CD4-positive, alpha-beta T cell treated with Interleukin-6 at 100 ng/mL for 8 hours (primary cell): ENCODE measurements around the gene RAP2C.

ENCODE experiments used
- DNase-seq: peaks from one replicate; pipeline ENCODE4 v3.0.0-alpha.2; 2020; ENCODE audit warnings: mixed read lengths, low spot score

RAP2C gene

GRCh38 chrX:132219343-132219768 lies at the start of gene RAP2C:
TSS of gene RAP2C (minus strand) at chrX:132219447. CDS start at chrX:132217268, 2,179 bp downstream.
- DNase-seq: peak; percentile 59

DNA sequence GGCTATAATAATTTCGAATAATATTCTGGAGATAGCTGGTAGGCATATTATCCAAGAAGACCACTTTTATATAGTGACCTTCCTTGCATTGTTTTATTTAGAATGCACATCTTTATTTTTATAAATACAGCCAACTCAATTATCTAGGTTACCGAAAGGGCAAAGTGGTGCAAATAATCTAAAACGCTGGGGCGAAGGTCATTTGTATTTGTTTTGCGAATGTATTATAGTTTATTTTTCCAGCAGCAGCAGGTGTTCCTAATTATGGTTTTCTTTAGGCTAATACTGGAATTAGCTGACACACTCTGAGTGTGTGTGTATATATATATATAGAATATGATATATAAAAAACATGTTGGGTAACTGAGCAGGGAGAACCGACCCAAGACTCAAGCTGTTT lies 48.1 kb upstream of the RAP2C start:
- no peak for DNase-seq

DNA sequence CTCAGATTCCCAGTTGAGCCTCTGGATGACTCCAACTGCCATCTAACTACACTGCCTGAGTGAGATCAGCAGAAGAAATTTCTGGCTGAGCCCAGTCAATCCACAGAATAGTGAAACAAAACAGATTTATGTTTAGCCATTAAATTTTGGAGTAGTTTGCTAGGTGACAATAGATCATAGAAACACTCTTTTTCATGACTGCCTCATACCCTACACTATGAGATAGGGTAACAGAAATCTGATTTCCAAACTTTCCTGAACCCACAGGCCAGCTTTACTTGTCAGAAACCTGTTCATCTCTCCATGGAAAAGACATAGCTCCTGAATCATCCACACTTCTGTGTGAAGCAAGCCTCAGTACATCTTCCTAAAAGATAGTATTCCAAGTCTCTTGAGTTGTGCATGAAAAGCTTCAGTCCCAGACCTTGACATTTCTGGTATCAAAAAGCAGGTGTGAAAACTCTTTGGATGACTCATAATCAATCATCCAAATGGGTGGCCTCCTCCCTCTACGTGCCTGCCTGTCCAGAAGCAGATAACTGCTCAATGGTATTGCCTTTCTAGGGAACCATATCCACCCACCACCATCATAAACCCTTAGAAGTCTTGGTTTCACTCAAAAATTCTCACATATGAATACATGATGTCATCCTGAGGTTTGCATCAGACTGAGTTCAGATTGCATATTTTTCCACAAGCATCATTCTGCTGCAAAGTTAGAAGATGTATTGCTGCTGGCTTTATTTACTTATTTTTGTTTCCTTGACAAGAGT lies 47.5 kb upstream of the RAP2C start:
- no peak for DNase-seq

GRCh38 chrX:132263127-132263526 lies 43.9 kb upstream of the RAP2C start:
- no peak for DNase-seq

GRCh38 chrX:132258509-132258908 lies 39.3 kb upstream of the RAP2C start:
- no peak for DNase-seq

DNA sequence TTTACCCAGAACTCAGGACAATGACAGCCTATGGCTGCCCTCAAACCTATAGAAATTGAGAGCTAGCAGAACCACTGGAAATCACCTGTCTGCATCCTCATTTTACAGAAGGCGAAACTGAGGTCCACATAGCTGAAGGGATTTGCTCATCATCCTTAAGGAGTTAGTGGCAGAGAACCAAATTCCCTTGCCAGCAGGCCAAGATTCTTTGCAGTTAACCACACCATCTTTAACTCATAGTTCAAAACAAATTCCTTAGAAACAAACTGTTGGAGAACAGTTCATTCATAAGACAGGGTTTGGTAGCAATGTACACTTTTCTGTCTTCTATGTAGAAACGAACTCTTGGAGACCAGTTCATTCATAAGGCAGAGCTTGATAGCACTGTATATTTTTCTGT lies 37.9 kb upstream of the RAP2C start:
- no peak for DNase-seq

DNA sequence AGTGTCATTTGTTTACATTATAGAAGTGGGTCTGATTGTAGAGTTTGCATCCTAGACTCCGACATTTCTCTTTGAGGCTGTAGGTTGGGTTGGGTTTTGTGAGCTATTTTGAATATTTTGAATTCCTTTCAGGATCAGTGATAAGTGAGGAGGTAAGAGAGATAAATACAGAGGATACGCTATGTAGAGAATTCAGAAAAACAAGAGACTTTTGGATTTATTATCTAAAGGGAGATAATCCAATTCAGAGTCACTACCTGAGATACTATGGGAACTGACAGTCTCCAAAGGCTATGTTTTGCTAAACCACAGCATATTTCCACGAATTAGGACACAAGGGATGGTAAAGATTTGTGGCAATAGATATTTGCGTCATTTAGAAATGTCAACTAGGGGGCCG lies 16.9 kb upstream of the RAP2C start:
- no peak for DNase-seq

- DNase-seq: no peak
Observed at GRCh38 chrX:132235488-132235887, 16.2 kb upstream of the RAP2C start.

DNA sequence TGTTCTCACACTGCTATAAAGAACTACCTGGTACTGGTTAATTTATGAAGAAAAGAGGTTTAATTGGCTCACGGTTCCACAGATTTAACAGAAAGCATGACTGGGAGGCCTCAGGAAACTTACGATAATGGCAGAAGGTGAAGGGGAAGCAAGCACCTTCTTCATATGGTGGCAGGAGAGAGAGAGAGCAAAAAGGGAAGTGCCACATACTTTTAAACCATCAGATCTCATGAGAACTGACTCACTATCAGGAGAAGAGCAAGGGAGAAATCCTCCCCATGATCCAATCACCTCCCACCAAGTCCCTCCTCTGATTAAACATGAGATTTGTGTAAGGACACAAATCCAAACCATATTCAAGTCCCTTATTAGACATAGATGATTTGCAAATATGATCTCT lies 12.3 kb upstream of the RAP2C start:
- no peak for DNase-seq

- no peak for DNase-seq
Observed at GRCh38 chrX:132227383-132228112, 8.3 kb upstream of the RAP2C start.

DNA sequence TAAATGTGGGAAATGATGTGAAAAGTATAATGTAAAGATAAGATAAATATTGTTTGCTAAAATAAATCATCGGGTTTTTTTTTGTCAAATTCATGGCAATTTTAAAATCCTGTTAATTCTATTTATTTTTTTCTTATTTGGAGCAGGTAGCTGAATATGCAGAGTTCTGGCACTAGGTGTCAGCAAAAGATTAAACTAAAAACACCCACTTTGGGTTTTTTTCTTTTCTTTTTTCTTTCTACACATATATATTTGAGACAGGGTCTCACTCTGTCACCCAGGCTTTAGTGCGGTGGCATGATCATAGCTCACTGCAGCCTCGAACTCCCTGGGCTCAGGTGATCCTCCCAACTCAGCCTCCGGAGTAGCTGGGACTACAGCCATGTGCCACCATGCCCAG lies 6.9 kb upstream of the RAP2C start:
- no peak for DNase-seq

DNA sequence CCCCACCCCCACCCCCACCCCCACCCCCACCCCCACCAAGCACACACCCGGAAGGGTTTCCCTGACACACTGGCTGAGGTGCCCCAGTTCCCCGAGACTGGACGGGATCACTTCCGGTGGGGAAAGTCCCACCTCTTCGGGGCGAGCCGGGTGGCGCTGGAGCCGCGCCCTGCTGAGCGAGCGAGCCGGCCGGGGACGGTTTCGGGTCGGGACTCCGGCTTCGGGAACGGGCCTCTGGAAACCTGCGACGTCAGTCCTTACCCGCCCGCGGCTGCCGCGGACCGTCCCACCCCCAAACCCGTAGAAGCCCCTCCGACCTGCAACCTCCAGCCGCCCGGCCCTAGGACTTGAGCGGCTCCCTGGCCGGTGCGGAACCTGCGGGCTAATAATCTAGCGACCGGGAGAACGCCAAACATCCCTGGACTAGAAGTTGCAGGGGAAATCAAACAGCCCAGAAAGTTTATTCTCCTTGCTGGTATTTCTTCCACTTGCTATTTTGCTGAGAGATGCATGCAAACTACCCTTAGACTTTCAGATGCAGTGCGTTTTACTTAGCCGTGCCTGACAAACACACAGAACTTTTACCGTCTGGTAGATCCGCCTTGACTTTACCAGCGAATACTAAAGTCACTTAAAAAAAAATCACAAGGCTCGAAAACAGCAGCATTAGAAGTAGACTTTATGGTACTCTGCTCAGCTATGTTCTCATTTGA lies 991 bp downstream of the RAP2C start:
- peak; percentile 81 for DNase-seq

- peak; percentile 74 for DNase-seq
Observed at GRCh38 chrX:132217203-132218073, 1.8 kb downstream of the RAP2C start.

- peak; percentile 5 for DNase-seq
Observed at GRCh38 chrX:132216806-132217202, 2.4 kb downstream of the RAP2C start.

GRCh38 chrX:132216283-132216682 lies 3.0 kb downstream of the RAP2C start:
- no peak for DNase-seq

DNA sequence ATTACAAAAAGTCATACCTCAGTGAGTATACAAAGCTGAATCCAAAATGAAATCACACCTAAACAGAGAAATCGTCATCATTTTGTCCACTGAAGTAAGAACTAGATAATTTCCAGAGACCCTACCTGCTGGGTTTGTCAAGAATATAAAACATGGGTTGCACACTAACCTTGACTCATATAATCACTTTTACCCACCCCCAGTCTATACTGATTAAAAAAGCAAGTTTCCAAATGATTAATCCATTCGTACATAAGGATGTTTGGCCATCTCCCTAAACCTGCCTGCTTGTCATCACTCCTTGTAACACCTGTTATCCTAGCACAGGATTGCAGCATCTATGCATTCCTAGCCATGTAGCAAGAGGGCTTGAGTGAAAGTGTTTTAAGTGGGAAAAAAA lies 4.7 kb downstream of the RAP2C start:
- DNase-seq: no peak

GRCh38 chrX:132209527-132209926 lies 9.7 kb downstream of the RAP2C start:
- DNase-seq: no peak

DNA sequence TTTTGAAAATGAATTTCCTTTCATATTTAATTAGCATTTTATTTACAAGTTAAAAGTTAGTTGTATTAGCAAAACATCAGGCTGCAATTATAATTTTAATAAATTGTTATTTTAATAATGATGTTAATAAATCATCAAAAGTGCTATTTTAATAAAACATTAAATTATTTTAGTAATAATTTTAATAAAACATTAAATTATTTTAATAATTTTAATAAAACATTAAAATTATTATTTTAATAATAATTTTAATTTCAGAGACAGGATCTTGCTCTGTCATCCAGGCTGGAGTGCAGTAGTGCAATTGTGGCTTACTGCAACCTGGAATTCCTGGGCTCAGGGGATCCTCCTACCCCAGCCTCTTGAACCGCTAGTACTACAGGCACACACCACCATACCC lies 10.8 kb downstream of the RAP2C start:
- no peak for DNase-seq

DNA sequence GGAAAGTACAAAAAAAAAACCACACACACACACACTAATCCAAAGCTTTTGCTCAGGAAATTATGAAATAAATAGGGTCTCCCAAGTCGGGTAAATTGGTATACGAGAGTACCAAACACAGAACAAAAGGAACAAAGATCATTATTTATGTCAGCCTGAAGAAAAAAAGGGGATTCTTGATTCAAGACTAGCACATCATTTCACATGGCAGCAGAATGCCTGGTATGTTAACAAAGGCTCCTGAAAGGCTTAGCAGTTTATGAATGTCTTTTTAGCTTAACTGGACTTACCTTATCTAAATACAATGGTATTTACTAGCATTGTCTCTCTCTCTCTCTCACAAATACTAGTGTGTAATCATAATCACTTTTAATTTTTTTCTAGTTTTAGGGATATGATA lies 11.3 kb downstream of the RAP2C start:
- DNase-seq: no peak

GRCh38 chrX:132206259-132206658 lies 13.0 kb downstream of the RAP2C start:
- no peak for DNase-seq

DNA sequence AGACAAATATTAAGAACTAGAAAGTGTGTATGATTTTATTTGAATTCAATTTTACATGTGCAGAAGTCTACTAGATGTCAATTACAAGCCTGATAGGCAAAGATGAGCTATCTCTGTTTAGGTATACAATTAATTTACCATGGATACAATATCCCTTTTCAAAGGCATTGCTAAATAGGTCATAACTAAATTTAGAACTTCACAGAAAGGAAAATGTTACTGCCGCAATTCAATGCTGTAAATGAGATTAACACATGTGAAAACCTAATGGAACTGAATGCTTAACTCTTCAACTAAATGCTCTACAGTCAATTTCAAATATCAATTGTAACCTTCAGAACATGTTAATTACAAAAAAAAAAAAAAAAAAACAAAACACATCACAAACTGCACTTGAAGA lies 14.6 kb downstream of the RAP2C start:
- DNase-seq: no peak

DNA sequence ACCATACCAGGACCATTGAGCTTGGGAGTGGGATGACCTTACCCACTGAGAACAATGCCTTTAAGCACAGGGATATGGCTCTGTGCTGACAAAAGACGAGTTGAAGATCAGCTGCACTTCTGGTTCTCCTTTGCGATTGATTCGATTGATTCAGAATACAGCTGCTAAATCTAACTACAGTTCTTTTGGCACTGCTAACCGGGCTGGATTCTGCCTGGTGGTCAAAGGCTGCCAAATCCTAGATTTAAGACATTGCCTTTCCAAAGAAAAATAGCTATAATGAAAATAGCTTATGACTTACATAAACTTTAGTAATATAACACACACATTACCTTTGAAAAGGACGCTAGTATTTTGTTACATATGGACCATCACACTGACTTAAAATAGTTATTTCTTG lies 18.3 kb downstream of the RAP2C start:
- no peak for DNase-seq
